Esophagus muscularis mucosa (tissue), 4 donors: ENCODE data around the gene SPON2. TPM values are rescaled to one million over a fixed set of nuclear protein-coding genes. Genes with fewer than 3 reads are reported as not detected.

Experiments
- DNase-seq: peaks from one replicate; pipeline ENCODE4 v3.0.0-alpha.2; 2017; ENCODE audit errors: extremely low spot score
- H3K27ac ChIP-seq, 4 donors: fragments of 200-600 bp; sonication (generic); replicated peaks in 1 of 4; 1 replicate in 3 of 4; 2 replicates in 1 of 4; pipeline ENCODE4 v1.5.1; 2016 to 2019; ENCODE audit warnings: mild to moderate bottlenecking in 1 of 4
- H3K27me3 ChIP-seq, 4 donors: fragments of 200-600 bp; sonication (generic); one replicate each; pipeline versions ENCODE4 v1.5.1 to v1.6.0; 2016 to 2019
- H3K36me3 ChIP-seq, 4 donors: fragments of 200-600 bp; sonication (generic); one replicate each; pipeline ENCODE4 v1.5.1; 2016 to 2019
- H3K4me1 ChIP-seq, 4 donors: fragments of 200-600 bp; sonication (generic); one replicate each; pipeline ENCODE4 v1.5.1; 2016 to 2019
- H3K4me3 ChIP-seq, 4 donors: fragments of 200-600 bp; sonication (generic); 1 replicate in 2 of 4; 2 replicates in 2 of 4; pipeline ENCODE4 v1.5.1; 2016 to 2019; ENCODE audit warnings: mild to moderate bottlenecking in 4 of 4, moderate library complexity in 1 of 4
- H3K9me3 ChIP-seq, 4 donors: fragments of 200-600 bp; sonication (generic); 1 replicate in 3 of 4; 2 replicates in 1 of 4; pipeline ENCODE4 v1.5.1; 2016 to 2019
- EP300 ChIP-seq: sonication (generic); formaldehyde crosslinking; IDR thresholded peaks from one replicate; pipeline ENCODE4 v1.6.1; 2017; ENCODE audit warnings: antibody characterized with exemption
- POLR2A ChIP-seq: fragments of 450-650 bp; IDR thresholded peaks from one replicate; pipeline ENCODE4 v1.6.1; 2017; ENCODE audit warnings: antibody characterized with exemption, moderate library complexity, mild to moderate bottlenecking, low read depth
- POLR2AphosphoS5 ChIP-seq, 2 donors: sonication (generic); formaldehyde crosslinking; IDR thresholded peaks; one replicate each; pipeline ENCODE4 v1.6.1; 2017; ENCODE audit warnings: antibody characterized with exemption in 2 of 2
- WGBS: methylation state at CpG from one replicate; pipeline ENCODE4 v1.1.5; 2018; 5-methylcytosine and 5-hydroxymethylcytosine counted together
- intact Hi-C: fragments of 100-400 bp; cut with DNase I; formaldehyde crosslinking; loops from one replicate; pipeline ENCODE4 v1.15.1; 2023
- total RNA-seq, 4 donors: library from RNA; depleted of rRNA; stranded (reverse); fragments of >200 nt; gene quantifications; one replicate each; pipeline versions ENCODE4 v1.1.0 to v1.2.1, GENCODE V29; 2016
- TF ChIP-seq, protein P1 (sequence below), 3 experiments: fragments of 200-600 bp in 2 of 3; fragments of 450-650 bp in 1 of 3; sonication (generic) in 2 of 3; IDR thresholded peaks; one replicate each; pipeline ENCODE4 v1.5.1; 2017 to 2019; ENCODE audit warnings: antibody characterized with exemption in 3 of 3, mild to moderate bottlenecking in 2 of 3, moderate library complexity in 1 of 3

The SPON2 gene
- total RNA-seq, 4 donors from 2014 or later, result 21.3 to 72.9 (median 58.3) TPM

GRCh38 chr4:1199556-1200331 lies 27.4 kb upstream of the SPON2 start:
- H3K27ac ChIP-seq, result peak overlapping the region; percentile 70 to 80 (median 78)
- no peaks in the 10 kb centered on the region for H3K9me3 ChIP-seq
- WGBS, result 71% methylated on average over 18 of the region's 27 CpGs
- TF ChIP-seq POLR2AphosphoS5 (IDR thresholded peaks at IDR 0.05), result no peak
- TF ChIP-seq EP300, result no peak
- TF ChIP-seq, protein P1, sequence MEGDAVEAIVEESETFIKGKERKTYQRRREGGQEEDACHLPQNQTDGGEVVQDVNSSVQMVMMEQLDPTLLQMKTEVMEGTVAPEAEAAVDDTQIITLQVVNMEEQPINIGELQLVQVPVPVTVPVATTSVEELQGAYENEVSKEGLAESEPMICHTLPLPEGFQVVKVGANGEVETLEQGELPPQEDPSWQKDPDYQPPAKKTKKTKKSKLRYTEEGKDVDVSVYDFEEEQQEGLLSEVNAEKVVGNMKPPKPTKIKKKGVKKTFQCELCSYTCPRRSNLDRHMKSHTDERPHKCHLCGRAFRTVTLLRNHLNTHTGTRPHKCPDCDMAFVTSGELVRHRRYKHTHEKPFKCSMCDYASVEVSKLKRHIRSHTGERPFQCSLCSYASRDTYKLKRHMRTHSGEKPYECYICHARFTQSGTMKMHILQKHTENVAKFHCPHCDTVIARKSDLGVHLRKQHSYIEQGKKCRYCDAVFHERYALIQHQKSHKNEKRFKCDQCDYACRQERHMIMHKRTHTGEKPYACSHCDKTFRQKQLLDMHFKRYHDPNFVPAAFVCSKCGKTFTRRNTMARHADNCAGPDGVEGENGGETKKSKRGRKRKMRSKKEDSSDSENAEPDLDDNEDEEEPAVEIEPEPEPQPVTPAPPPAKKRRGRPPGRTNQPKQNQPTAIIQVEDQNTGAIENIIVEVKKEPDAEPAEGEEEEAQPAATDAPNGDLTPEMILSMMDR (IDR thresholded peaks at IDR 0.05), result no peak
- TF ChIP-seq POLR2A, result no peak
- intact Hi-C loops, result no loop called here
- peaks cover 33 to 51% (median 48%) of the 10 kb centered on the region in 4 donors for H3K4me1 ChIP-seq
- no peaks in the 10 kb centered on the region for H3K36me3 ChIP-seq
- DNase-seq, result no peak
- no peaks in the 10 kb centered on the region for H3K27me3 ChIP-seq
- peak overlapping the region; percentile 40 to 48 (median 42) for H3K4me3 ChIP-seq

DNA sequence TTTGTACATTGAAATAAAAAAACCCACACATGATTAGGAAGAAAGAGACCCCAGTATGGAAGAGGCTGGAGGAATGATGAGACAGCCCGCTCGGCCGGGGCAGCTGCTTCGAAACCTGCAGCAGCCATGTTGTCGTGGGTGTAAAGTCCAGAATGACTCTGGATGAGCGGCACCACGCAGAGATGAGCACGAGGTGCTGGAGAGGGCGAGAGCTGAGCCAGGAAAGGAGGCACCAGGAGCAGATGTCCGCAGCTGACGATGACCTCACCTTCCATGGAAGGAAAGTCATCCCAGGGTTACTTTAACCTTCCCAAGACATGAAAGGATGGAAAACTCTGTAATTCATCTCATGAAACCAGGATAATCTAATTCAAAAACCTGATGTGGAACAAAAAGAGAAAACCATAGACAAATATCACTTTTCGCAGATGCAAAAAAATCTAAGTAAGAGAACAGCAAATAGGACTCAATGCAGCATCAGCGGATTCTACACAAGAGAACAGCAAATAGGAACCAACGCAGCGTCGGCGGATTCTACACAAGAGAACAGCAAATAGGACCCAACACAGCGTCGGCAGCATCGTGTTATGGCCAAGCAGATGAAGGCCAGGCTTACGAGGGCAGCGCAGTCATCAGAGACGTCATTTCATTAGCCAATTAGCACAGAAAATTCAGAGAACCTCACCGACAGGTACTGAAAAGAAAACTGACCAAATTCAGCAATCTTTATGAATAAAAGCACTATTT lies 25.9 kb upstream of the SPON2 start:
- Histone ChIP-seq H3K9me3 (no peaks in the 10 kb centered on the region), H3K27me3 (no peaks in the 10 kb centered on the region), H3K4me3 (no peak overlapping the region), H3K4me1 (peaks cover 43 to 62% (median 58%) of the 10 kb centered on the region in 4 donors), H3K27ac (peak overlapping the region in 2 of 4 donors; percentile 30 to 70), H3K36me3 (no peaks in the 10 kb centered on the region)
- intact Hi-C loops, result no loop called here
- DNase-seq, result no peak
- TF ChIP-seq POLR2A, result no peak
- no peak for TF ChIP-seq EP300
- WGBS, result 84% methylated on average over 24 of the region's 24 CpGs

GRCh38 chr4:1196421-1197183 lies 24.2 kb upstream of the SPON2 start:
- 89% methylated on average over 10 of the region's 13 CpGs for WGBS
- TF ChIP-seq POLR2A (no peak), EP300 (no peak), POLR2AphosphoS5 (IDR thresholded peaks at IDR 0.05) (no peak)
- TF ChIP-seq, protein P1 (IDR thresholded peaks at IDR 0.05), result no peak
- Histone ChIP-seq H3K27ac (no peak overlapping the region), H3K9me3 (no peaks in the 10 kb centered on the region), H3K4me3 (no peak overlapping the region), H3K36me3 (no peaks in the 10 kb centered on the region), H3K4me1 (peaks cover 50 to 63% (median 61%) of the 10 kb centered on the region in 4 donors), H3K27me3 (no peaks in the 10 kb centered on the region)
- intact Hi-C loops, result no loop called here
- no peak for DNase-seq

GRCh38 chr4:1195891-1196401 lies 23.6 kb upstream of the SPON2 start:
- H3K27ac ChIP-seq, result no peak overlapping the region
- 89% methylated on average over 9 of the region's 16 CpGs for WGBS

More at GRCh38 chr4:1195891-1196401, 23.6 kb upstream of the SPON2 start:
- intact Hi-C loops, result no loop called here
- Histone ChIP-seq H3K27me3 (no peaks in the 10 kb centered on the region), H3K4me3 (no peak overlapping the region), H3K9me3 (no peaks in the 10 kb centered on the region), H3K4me1 (peaks cover 45 to 61% (median 58%) of the 10 kb centered on the region in 4 donors), H3K36me3 (no peaks in the 10 kb centered on the region)
- no peak for DNase-seq
- no peak for TF ChIP-seq POLR2A
- TF ChIP-seq, protein P1 (IDR thresholded peaks at IDR 0.05), result no peak
- no peak for TF ChIP-seq POLR2AphosphoS5 (IDR thresholded peaks at IDR 0.05)
- TF ChIP-seq EP300, result no peak
